IMR-90 (cell line): ENCODE measurements around the gene MMS19. TPM values are rescaled to one million over a fixed set of nuclear protein-coding genes. Genes with fewer than 3 reads are reported as not detected.

ENCODE experiments used
- ATAC-seq: fragments of 200-7000 bp; cut with Tn5 transposase; 2 replicates; pipeline ENCODE4 v1.9.1; 2020; ENCODE audit warnings: low read depth, mild to moderate bottlenecking, moderate library complexity
- BruUV-seq: library from RNA; stranded (reverse); fragments of 400-500 nt; replicated peaks from 2 replicates; lab custom pipeline; 2021; lab: Mats Ljungman, UMichigan
- CTCF ChIA-PET: fragments of 300-600 bp; formaldehyde crosslinking; extraction: SDS; loops from one replicate; lab custom pipeline; 2021; ENCODE audit warnings: antibody characterized with exemption; lab: Yijun Ruan, JAX
- POLR2A ChIA-PET: fragments of 300-600 bp; sonication (Branson Sonifier 250); formaldehyde crosslinking; loops from one replicate; lab custom pipeline; 2022; ENCODE audit warnings: antibody characterized with exemption; ENCODE audit not compliant: unreplicated experiment; lab: Charles Lee
- DNase-seq: peaks from one replicate; pipeline ENCODE4 v3.0.0; 2013
- H2AFZ ChIP-seq: replicated peaks from 2 replicates; pipeline ENCODE3; 2013; ENCODE audit warnings: low read length, mild to moderate bottlenecking; ENCODE audit not compliant: poor library complexity
- H2AK5ac ChIP-seq: 2 replicates; pipeline ENCODE4 v1.6.1; 2013; ENCODE audit warnings: low read depth, low read length, inconsistent platforms
- H2AK9ac ChIP-seq: replicated peaks from 2 replicates; pipeline ENCODE3; 2013; ENCODE audit warnings: mild to moderate bottlenecking, low read depth, low read length, moderate library complexity; ENCODE audit not compliant: poor library complexity
- H2BK120ac ChIP-seq: 2 replicates; pipeline ENCODE4 v1.6.1; 2013; ENCODE audit warnings: low read depth, low read length, inconsistent platforms
- H2BK15ac ChIP-seq: 3 replicates; pipeline ENCODE4 v1.6.1; 2013; ENCODE audit warnings: low read depth, low read length, inconsistent platforms
- H2BK20ac ChIP-seq: 2 replicates; pipeline ENCODE4 v1.6.1; 2013; ENCODE audit warnings: low read depth, mild to moderate bottlenecking, inconsistent platforms, low read length, moderate library complexity
- H2BK5ac ChIP-seq: 2 replicates; pipeline ENCODE4 v1.6.1; 2013; ENCODE audit warnings: mild to moderate bottlenecking, low read depth, low read length, inconsistent platforms; ENCODE audit not compliant: poor library complexity, severe bottlenecking
- H3K14ac ChIP-seq: replicated peaks from 2 replicates; pipeline ENCODE4 v1.6.1; 2013; ENCODE audit warnings: low read depth, low read length, inconsistent platforms
- H3K18ac ChIP-seq: 2 replicates; pipeline ENCODE4 v1.6.1; 2013; ENCODE audit warnings: low read depth, low read length, control low read depth
- H3K23ac ChIP-seq: 2 replicates; pipeline ENCODE4 v1.6.1; 2013; ENCODE audit warnings: low read depth, low read length, inconsistent platforms
- H3K27ac ChIP-seq: 2 replicates; pipeline ENCODE4 v1.5.1; 2013; ENCODE audit warnings: mild to moderate bottlenecking, control low read depth, low read length; ENCODE audit not compliant: insufficient read depth
- H3K27me3 ChIP-seq: 2 replicates; pipeline ENCODE4 v1.6.1; 2013; ENCODE audit warnings: low read length; ENCODE audit not compliant: control insufficient read depth, insufficient read depth
- H3K36me3 ChIP-seq: 2 replicates; pipeline ENCODE4 v1.6.1; 2013; ENCODE audit warnings: low read length, mixed read lengths; ENCODE audit not compliant: control insufficient read depth, insufficient read depth
- H3K4ac ChIP-seq: 2 replicates; pipeline ENCODE4 v1.6.1; 2013; ENCODE audit warnings: low read depth, low read length, inconsistent platforms
- H3K4me1 ChIP-seq: 2 replicates; pipeline ENCODE4 v1.6.1; 2013; ENCODE audit warnings: low read length, mixed read lengths; ENCODE audit not compliant: control insufficient read depth, insufficient read depth
- H3K4me2 ChIP-seq: 2 replicates; pipeline ENCODE4 v1.6.1; 2013; ENCODE audit warnings: low read depth, mild to moderate bottlenecking, control low read depth, low read length, moderate library complexity
- H3K4me3 ChIP-seq: 2 replicates; pipeline ENCODE4 v1.5.1; 2013; ENCODE audit warnings: low read depth, mild to moderate bottlenecking, control low read depth, low read length, moderate library complexity; ENCODE audit not compliant: insufficient read depth
- H3K56ac ChIP-seq: 2 replicates; pipeline ENCODE4 v1.6.1; 2013; ENCODE audit warnings: low read length, inconsistent platforms; ENCODE audit not compliant: insufficient read depth; ENCODE audit errors: extremely low read depth
- H3K79me1 ChIP-seq, 2 experiments: 2 replicates each; pipeline ENCODE4 v1.6.1; 2013; ENCODE audit warnings: low read length in 2 of 2, inconsistent platforms in 1 of 2, low read depth in 1 of 2
- H3K9ac ChIP-seq: 2 replicates; pipeline ENCODE4 v1.6.1; 2013; ENCODE audit warnings: low read depth, low read length, control low read depth
- H3K9me1 ChIP-seq: 2 replicates; pipeline ENCODE4 v1.6.1; 2013; ENCODE audit warnings: low read length, inconsistent platforms; ENCODE audit not compliant: insufficient read depth
- H3K9me3 ChIP-seq: 2 replicates; pipeline ENCODE4 v1.6.1; 2013; ENCODE audit warnings: low read length; ENCODE audit not compliant: control insufficient read depth, insufficient read depth
- H4K20me1 ChIP-seq: 2 replicates; pipeline ENCODE4 v1.6.1; 2013; ENCODE audit warnings: low read length, inconsistent platforms; ENCODE audit not compliant: insufficient read depth
- H4K5ac ChIP-seq: 2 replicates; pipeline ENCODE4 v1.6.1; 2013; ENCODE audit warnings: mild to moderate bottlenecking, low read depth, low read length, control low read depth
- H4K8ac ChIP-seq, 2 experiments: 2 replicates each; pipeline ENCODE4 v1.6.1; 2013; ENCODE audit warnings: low read depth in 2 of 2, low read length in 2 of 2, control low read depth in 1 of 2, inconsistent platforms in 1 of 2
- H4K91ac ChIP-seq: 2 replicates; pipeline ENCODE4 v1.6.1; 2013; ENCODE audit warnings: low read depth, low read length, inconsistent platforms; ENCODE audit not compliant: insufficient read depth
- BHLHE40 ChIP-seq: fragments of 150-350 bp; IDR thresholded peaks from 2 replicates; pipeline ENCODE4 v1.6.1; 2016; ENCODE audit warnings: mild to moderate bottlenecking, low read depth, low read length
- CHD1 ChIP-seq: IDR thresholded peaks from 2 replicates; pipeline ENCODE4 v1.6.1; 2012; ENCODE audit warnings: low read depth, low read length, improper control_type of control experiment
- MAFK ChIP-seq: IDR thresholded peaks from 2 replicates; pipeline ENCODE4 v1.6.1; 2012; ENCODE audit warnings: low read depth, low read length, improper control_type of control experiment
- MAZ ChIP-seq: IDR thresholded peaks from 2 replicates; pipeline ENCODE4 v1.6.1; 2012; ENCODE audit warnings: low read depth, mild to moderate bottlenecking, low read length, improper control_type of control experiment, moderate library complexity, borderline replicate concordance
- NFE2L2 ChIP-seq: fragments of 150-350 bp; IDR thresholded peaks from 2 replicates; pipeline ENCODE4 v1.6.1; 2016; ENCODE audit warnings: low read depth, mild to moderate bottlenecking, low read length
- POLR2A ChIP-seq: IDR thresholded peaks from 2 replicates; pipeline ENCODE4 v1.6.1; 2012; ENCODE audit warnings: mild to moderate bottlenecking, low read depth, low read length
- RAD21 ChIP-seq: IDR thresholded peaks from 2 replicates; pipeline ENCODE4 v1.6.1; 2012; ENCODE audit warnings: low read length, improper control_type of control experiment
- RCOR1 ChIP-seq: IDR thresholded peaks from 2 replicates; pipeline ENCODE4 v1.6.1; 2012; ENCODE audit warnings: mild to moderate bottlenecking, low read length, improper control_type of control experiment; ENCODE audit not compliant: insufficient replicate concordance
- RFX5 ChIP-seq: IDR thresholded peaks from 2 replicates; pipeline ENCODE4 v1.8.0; 2012; ENCODE audit warnings: low read depth, mild to moderate bottlenecking, low read length, moderate library complexity
- SMC3 ChIP-seq: fragments of 150-350 bp; IDR thresholded peaks from 2 replicates; pipeline ENCODE4 v1.6.1; 2016; ENCODE audit warnings: low read depth, mild to moderate bottlenecking, antibody characterized with exemption, low read length, moderate library complexity
- USF2 ChIP-seq: fragments of 150-350 bp; IDR thresholded peaks from 2 replicates; pipeline ENCODE4 v1.6.1; 2017; ENCODE audit warnings: mild to moderate bottlenecking, antibody characterized with exemption, low read length, low read depth
- WGBS, 2 experiments: methylation state at CpG; one replicate each; pipeline versions ENCODE4 v1.1.5 to v1.1.7; 2013; ENCODE audit warnings: missing lambda C conversion rate in 2 of 2; ENCODE audit not compliant: insufficient read length in 1 of 2; ENCODE audit errors: extremely low coverage in 2 of 2; 5-methylcytosine and 5-hydroxymethylcytosine counted together
- dilution Hi-C: fragments of 300-500 bp; cut with HindIII; formaldehyde crosslinking; loops from one replicate; pipeline ENCODE4 v1.14.3; 2018; ENCODE audit warnings: low sequenced_read_pairs; ENCODE audit not compliant: unreplicated experiment
- in situ Hi-C: fragments of 300-500 bp; cut with MboI; formaldehyde crosslinking; loops from 3 replicates; pipeline ENCODE4 v1.14.3; 2019; ENCODE audit warnings: low sequenced_read_pairs, inconsistent platforms, mixed read lengths
- intact Hi-C: fragments of 100-400 bp; cut with micrococcal nuclease; formaldehyde crosslinking; loops from 2 replicates; pipeline ENCODE4 v1.10.0; 2022
- polyA plus RNA-seq, 3 experiments: library from polyadenylated mRNA; depleted of rRNA; stranded (reverse); fragments of >200 nt; gene quantifications; 2 replicates each; pipeline ENCODE4 v1.2.3, GENCODE V29; 2012; ENCODE audit warnings: low replicate concordance in 1 of 3
- total RNA-seq: library from RNA; depleted of rRNA; stranded (reverse); fragments of >200 nt; gene quantifications from 2 replicates; pipeline ENCODE4 v1.2.3, GENCODE V29; 2012
- TF ChIP-seq, protein P1 (sequence below): fragments of 150-350 bp; IDR thresholded peaks from 2 replicates; pipeline ENCODE4 v1.6.1; 2016; ENCODE audit warnings: low read depth, mild to moderate bottlenecking, low read length, moderate library complexity, borderline replicate concordance

The MMS19 gene
- total and polyA plus RNA-seq, 2 of the 4 experiments (the other 2 are of a cell fraction): 70.1 to 72.7 TPM

GRCh38 chr10:97547271-97547600 lies 49.0 kb upstream of the MMS19 start:
- no peak overlapping the region for H3K4ac ChIP-seq
- no peak overlapping the region for H4K5ac ChIP-seq
- ChIA-PET POLR2A (no interaction called here), CTCF (no interaction called here)
- dilution Hi-C loops: no loop called here
- no peak overlapping the region for H3K18ac ChIP-seq
- intact Hi-C loops: no loop called here
- 56% methylated on average over 3 of the region's 4 CpGs; no CpG with 5 or more reads in 1 of the 2 experiments for WGBS, 2 experiments
- H3K23ac ChIP-seq: no peak overlapping the region
- no peaks in the 10 kb centered on the region for H3K27me3 ChIP-seq
- peak overlapping the region; percentile 46 for H2AFZ ChIP-seq
- no peak overlapping the region for H2AK9ac ChIP-seq
- H3K9me1 ChIP-seq: peaks cover 6% of the 10 kb centered on the region; the same call in 1 of the 2 replicates
- H3K4me3 ChIP-seq: no peak overlapping the region
- ATAC-seq (no peak), DNase-seq (no peak)
- no peak overlapping the region for H3K14ac ChIP-seq
- H3K36me3 ChIP-seq: no peaks in the 10 kb centered on the region
- no peak overlapping the region for H4K8ac ChIP-seq
- no TSS peak for BruUV-seq
- no peak overlapping the region for H3K4me2 ChIP-seq
- H4K20me1 ChIP-seq: no peaks in the 10 kb centered on the region
- H4K91ac ChIP-seq: no peak overlapping the region
- no peak overlapping the region for H2BK120ac ChIP-seq
- H2AK5ac ChIP-seq: peak overlapping the region; percentile 46
- H3K79me1 ChIP-seq: peaks cover 27 to 77% of the 10 kb centered on the region in 2 experiments
- in situ Hi-C loops: no loop called here
- H3K56ac ChIP-seq: no peak overlapping the region
- peak overlapping the region; percentile 24; the same call in 1 of the 2 replicates for H2BK20ac ChIP-seq
- H3K4me1 ChIP-seq: peaks cover 28% of the 10 kb centered on the region
- no peaks in the 10 kb centered on the region for H3K9me3 ChIP-seq
- H2BK15ac ChIP-seq: no peak overlapping the region
- no peak overlapping the region for H3K9ac ChIP-seq
- H3K27ac ChIP-seq: no peak overlapping the region
- H2BK5ac ChIP-seq: no peak overlapping the region
- no peak for TF ChIP-seq BHLHE40
- no peak for TF ChIP-seq NFE2L2
- no peak for TF ChIP-seq USF2
- no peak for TF ChIP-seq SMC3
- no peak for TF ChIP-seq RCOR1
- TF ChIP-seq, protein P1, sequence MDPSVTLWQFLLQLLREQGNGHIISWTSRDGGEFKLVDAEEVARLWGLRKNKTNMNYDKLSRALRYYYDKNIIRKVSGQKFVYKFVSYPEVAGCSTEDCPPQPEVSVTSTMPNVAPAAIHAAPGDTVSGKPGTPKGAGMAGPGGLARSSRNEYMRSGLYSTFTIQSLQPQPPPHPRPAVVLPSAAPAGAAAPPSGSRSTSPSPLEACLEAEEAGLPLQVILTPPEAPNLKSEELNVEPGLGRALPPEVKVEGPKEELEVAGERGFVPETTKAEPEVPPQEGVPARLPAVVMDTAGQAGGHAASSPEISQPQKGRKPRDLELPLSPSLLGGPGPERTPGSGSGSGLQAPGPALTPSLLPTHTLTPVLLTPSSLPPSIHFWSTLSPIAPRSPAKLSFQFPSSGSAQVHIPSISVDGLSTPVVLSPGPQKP: no peak
- TF ChIP-seq MAFK: no peak
- no peak for TF ChIP-seq POLR2A
- no peak for TF ChIP-seq RFX5
- TF ChIP-seq RAD21: no peak
- no peak for TF ChIP-seq CHD1
- TF ChIP-seq MAZ: no peak
